UCSD-AML1 (cell line): ENCODE results near the gene GDF9.

Source experiments
- DNase-seq: peaks from one replicate; lab custom pipeline; 2025; ENCODE audit not compliant: unreplicated experiment; lab: John Stamatoyannopoulos, UW

GDF9 gene

DNA sequence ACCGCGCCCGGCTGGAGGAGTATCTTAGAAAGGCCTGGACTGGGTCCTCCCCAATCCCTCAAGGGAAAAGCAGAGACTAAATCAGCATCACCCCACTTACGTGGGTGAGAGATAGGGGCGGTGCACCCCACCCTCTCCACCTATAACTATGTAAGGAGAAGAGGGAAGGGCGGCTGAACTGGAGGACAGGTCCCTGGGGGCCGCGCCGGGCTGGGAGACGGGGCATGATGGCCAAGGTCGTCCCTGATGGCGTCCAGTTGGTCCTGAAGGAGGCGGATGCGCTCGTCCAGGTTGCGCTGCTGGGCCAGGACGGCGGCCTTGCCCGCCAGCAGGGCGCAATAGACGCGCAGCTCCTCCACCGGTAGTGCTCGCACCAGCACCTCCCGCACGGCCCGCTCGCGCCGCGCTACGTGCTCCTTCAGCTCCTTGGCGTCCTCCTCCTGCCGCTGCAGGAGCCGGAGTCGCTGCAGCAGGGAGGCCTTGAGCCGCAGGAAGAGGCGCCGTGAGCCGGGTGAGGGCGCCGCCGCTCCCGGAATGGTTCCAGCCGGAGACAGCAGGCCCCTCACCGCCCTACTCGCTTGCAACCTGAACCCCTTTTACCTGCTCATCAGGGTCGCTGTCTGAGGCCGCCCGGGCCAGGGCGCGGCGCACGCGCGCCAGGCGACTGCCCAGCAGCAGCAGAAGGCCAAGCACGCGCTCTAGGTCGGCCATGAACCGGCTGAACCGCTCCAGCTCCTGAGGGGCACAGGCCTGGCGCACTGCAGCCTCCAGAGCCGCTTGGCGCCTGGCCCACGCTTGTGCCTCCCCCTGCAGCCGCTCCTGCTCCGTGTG lies 43.4 kb downstream of the GDF9 start:
- DNase-seq = no peak

DNA sequence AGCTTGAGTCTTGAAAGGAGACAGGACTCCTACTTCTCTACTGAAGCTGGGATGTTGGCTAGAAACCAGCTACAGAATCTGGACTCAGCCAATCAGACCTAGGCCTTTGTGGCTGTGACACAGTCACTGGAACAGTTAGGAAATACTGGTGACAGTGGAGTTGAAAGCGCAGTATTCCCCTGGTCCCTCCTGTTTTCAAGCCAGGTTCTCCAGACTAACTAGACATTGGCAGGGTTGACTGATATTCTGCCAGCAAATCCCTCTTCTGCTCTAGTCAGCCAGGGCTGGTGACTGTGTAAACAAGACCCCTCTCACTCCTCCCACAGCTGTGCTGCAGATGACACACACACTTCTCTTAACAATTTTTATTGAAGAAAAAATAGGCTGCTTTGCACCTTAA lies 44.5 kb downstream of the GDF9 start:
- no peak for DNase-seq

DNA sequence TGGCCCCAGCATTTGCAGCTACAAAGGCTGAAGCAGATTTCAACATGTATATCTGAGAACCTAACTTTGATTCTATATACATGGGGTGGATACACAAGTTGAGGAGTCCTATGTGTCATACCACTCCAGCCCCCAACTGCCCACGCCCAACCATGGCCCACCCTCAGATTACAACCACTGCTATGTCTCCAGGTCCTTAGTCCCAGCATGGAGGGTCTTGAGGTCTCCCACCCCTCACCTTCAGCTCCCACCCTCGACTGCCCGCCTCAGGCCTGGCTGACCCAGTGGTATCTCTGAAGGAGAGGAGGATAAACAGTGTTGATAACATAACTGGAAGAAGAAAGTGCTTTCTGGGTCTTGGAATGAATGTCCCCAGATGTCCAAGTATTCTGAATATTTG lies 44.9 kb downstream of the GDF9 start:
- no peak for DNase-seq

DNA sequence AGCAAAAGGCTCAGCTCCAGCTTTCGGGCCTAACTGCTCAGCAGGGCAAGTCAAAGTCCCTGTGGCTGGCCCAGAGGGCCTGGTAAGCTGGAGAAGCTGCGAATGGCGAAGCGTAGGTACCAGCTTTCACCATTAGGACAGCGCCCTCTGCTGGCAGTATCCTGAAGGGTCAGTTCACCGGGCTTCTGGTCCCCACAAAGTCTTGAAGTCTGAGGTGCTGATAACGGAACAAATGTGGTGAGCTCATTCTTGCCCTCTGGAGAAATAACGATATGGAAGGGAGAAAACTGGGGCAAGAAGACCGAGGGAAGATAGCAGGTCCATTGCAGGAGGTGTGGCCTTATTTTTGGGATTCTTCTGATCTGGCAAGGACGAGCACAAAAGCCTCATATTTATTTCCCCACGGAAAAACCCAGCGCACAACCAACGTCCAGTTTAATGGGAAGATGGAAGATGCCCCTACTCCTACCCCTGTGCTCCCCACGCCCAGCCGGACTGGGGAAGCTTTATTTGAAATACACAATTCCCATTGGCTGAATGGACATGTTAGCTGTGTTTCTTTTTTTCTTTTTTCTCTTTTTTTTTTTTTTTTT lies 46.0 kb downstream of the GDF9 start:
- DNase-seq = peak; percentile 84

DNA sequence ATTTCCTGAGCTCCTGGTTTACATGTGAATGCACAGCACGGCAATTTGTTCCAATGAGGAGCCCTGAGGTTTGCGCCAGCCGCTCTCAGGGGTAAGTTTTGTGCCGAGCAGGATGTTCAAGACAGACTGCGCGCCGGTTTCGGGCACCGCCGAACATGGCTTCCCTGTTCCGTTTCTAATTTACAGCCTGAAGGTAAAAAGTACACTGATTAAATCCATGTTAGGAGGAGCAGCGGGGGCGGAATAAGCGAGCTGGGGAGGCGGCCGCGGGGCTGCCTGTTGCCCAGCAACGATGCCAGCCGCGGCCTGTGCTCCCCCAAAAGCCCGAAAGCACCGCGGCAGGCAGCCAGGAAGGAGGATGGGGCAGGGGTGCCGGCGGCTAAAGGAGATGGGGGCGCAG lies 46.8 kb downstream of the GDF9 start:
- DNase-seq = no peak

DNA sequence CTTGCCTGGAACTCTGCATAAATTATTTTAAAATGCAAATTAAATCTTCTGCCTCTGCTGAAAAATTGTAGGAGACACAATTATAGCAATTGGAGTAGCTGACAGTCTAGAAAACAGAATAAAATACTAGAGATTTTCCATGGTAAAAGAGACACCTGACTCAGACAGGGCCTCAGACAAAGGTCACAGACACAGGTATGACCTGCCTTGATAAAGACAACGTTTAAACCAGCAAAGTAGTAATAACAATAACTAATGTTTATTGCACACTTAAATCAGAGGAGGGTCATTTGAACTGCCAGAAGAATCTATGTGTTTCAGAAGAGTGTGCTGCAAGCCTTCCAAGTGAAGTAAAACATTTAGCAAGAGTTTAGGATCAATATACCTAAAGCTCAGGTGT lies 49.3 kb downstream of the GDF9 start:
- DNase-seq = no peak

DNA sequence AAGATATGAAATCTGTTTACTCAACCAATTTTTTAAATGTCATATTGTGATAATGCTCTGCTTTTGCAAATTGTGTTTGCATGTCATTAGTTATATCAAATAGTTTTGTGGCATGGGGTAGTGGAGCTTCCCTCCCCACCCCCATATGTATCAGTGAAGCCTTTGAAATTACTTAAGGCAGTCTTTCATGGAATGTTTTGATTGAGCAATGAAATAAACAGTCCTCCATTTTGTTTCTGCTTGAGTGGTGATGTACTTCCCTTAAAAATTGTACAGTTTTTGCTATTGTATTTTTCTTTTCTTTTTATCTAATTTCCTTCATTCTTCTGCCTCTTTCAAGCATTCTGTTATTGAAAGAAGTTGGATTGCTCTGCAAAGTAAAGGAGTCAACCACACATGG lies 49.7 kb downstream of the GDF9 start:
- no peak for DNase-seq

DNA sequence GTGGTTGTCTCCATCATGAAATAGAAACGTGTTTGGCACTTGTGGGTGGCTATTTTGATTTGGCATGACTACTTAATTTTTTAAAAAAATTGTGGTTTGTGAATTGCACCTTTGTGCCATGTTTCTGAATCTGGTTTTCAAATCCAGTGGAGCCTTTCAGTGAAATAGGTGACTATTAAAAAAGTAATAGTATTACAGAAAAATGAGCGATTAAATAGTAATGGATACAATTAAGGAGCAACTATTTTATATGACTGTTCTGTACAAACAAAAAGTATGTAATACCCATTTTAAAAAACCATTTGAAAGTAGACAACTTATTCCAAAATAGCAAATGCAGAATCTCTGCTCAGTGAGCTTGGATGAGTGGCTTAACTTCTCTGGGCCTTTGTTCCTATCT lies 50.2 kb downstream of the GDF9 start:
- DNase-seq = no peak

DNA sequence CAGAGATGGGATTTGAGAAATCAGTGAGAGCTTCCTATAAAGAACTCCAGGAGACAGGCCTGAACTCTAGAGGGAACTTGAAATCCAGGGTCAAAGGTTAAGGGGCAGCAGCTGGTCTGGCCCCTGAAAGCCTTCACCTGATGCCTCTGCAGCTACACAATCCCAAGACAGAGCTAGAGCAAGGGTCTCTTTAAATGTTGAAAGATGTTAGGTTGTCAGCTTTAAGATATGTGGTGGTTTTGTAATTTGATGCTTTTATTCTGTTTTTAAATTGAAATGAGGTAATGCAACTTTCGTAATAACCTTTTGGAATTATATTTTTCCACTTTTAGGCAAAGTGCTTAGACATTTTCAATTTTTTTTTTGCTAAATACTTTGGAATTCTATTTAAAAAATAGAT lies 50.8 kb downstream of the GDF9 start:
- no peak for DNase-seq

DNA sequence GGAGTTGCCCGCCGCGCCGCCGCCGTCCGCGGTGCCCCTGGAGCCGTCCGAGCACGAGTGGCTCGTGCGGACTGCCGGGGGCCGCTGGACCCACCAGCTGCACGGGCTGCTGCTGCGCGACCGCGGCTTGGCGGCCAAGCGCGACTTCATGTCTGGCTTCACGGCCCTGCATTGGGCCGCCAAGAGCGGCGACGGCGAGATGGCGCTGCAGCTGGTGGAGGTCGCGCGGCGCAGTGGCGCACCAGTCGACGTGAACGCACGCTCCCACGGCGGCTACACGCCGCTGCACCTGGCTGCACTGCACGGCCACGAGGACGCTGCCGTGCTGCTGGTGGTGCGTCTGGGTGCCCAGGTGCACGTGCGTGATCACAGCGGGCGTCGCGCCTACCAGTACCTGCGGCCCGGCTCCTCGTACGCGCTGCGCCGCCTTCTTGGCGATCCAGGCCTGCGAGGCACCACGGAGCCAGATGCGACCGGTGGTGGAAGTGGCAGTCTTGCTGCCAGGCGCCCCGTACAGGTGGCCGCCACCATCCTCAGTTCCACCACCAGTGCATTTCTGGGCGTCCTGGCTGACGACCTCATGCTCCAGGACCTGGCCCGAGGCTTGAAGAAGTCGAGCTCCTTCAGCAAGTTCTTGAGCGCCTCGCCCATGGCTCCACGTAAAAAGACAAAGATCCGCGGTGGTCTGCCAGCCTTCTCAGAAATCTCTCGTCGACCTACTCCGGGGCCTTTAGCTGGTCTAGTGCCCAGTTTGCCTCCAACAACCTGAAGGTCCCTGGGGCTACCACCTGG lies 51.6 kb downstream of the GDF9 start:
- no peak for DNase-seq

DNA sequence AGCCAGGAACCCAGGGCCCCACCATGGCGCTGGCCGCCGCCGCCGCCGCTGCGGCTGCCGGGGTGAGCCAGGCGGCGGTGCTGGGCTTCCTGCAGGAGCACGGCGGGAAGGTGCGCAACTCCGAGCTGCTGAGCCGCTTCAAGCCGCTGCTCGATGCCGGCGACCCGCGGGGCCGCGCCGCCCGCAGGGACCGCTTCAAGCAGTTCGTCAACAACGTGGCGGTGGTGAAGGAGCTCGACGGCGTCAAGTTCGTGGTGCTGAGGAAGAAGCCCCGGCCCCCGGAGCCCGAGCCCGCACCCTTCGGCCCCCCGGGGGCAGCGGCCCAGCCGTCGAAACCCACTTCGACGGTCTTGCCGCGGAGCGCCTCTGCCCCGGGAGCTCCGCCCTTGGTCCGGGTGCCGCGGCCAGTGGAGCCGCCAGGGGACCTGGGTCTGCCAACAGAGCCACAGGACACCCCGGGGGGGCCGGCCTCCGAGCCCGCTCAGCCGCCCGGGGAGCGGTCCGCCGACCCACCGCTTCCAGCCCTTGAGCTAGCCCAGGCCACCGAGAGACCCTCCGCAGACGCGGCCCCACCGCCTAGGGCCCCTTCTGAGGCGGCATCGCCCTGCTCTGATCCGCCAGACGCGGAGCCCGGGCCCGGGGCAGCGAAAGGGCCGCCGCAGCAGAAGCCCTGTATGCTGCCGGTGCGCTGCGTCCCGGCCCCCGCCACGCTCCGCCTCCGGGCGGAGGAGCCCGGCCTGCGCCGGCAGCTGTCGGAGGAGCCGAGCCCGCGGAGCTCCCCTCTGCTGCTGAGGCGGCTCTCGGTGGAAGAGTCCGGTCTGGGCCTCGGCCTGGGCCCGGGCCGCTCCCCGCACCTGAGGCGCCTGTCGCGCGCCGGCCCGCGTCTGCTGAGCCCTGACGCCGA lies 52.4 kb downstream of the GDF9 start:
- DNase-seq = no peak

DNA sequence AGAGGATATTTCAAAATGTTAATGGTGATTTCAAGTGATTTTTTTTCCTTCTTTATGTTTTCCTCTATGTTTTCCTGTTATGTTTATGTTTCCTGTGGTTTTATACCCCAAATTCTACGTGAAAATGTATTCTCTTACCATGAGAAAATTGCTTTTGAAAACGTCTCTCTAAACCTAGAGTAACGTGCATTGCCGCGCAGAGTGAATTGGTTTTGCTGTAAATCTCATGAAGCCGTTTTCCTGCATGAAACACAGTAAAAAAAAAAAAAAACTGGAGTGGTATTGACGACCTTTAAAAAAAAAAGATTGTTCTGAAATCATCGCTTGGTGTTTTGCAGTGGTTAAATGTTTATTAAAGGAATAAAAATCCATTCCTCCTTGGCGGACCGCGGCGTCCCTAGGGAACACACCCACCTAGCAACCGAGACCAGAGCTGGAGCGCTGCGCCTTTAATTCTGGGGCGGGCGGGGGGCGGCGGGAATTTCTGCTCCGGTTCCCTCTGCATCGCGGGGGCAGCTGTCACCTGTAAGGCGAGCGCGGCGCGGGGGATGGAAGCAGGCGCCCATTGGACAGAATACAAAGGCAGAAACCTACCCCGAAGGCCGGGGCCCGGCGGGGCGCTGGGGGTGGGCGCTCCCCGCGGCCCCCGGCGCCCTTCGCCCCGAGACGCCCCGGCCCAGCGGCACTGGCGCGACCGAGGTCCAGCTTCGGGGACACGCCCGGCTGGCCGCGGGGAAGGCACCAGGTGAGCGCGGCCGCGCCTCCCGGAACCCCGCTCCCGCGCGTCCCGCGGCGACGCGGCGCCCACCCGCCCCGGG lies 53.3 kb downstream of the GDF9 start, which contains the start of gene SOWAHA:
TSS of gene SOWAHA (plus strand) at position 522 of the 818 bp plus-strand sequence. CDS start 320 bp downstream, outside the sequence.
- no peak for DNase-seq

DNA sequence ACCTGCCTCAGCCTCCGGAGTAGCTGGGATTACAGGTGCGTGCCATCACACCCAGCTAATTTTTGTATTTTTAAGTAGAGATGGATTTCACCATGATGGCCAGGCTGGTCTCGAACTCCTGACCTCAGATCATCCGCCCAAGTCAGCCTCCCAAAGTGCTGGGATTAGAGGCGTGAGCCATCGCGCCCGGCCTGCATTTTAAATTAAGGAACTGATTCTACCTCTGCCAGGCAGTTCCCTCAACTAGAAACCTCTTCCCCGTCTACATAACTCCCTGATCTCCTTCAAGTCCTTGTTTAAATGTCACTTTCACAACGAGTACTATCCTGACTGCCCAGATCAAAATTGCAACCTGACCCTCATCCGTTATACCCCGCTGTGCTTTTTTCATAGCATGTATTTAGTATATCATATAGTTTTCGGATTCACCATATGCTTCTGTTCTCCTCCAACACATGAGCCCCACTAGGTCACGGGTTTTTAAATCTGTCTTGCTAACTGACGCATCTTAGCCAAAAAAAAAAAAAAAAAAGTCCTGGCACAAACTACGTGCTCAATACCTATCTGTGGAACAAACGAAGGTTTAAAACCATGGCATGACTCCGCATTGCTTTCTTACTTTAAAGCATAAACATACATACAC lies 54.0 kb downstream of the GDF9 start:
- DNase-seq = no peak
